ENCODE results near the gene RGS1. TPM values are rescaled to one million over a fixed set of nuclear protein-coding genes. Genes with fewer than 3 reads are reported as not detected.

The RGS1 gene
- total RNA-seq, 1 experiment from 2014 or later = not detected

GRCh38 chr1:192552760-192553191, 22.8 kb upstream of the RGS1 start:
- TF ChIP-seq REST (IDR thresholded peaks at IDR 0.05; ENCODE audit: insufficient read depth in 1 of 2, low read depth in 2 of 2, low read length in 1 of 2) (no peak), SIN3A (IDR thresholded peaks at IDR 0.05; ENCODE audit: borderline replicate concordance, insufficient read depth, low read depth, low read length) (no peak), CTCF (IDR thresholded peaks at IDR 0.05) (no peak), POLR2AphosphoS5 (IDR thresholded peaks at IDR 0.05; ENCODE audit: low read depth, low read length) (no peak), TCF7L2 (IDR thresholded peaks at IDR 0.05; ENCODE audit: low read depth, low read length) (no peak)
- H3K27ac ChIP-seq (ENCODE audit: low read length) = no peak overlapping the region
- ChIA-PET CTCF (no interaction called here), POLR2A (no interaction called here)
- BruUV-seq (replicated peaks) = no TSS peak
- ATAC-seq (no peak), DNase-seq (ENCODE audit: low read depth, low spot score) (no peak)
- no peaks in the 10 kb centered on the region for H3K4me1 ChIP-seq (ENCODE audit: control insufficient read depth, insufficient read depth, low read length)
- H3K4me3 ChIP-seq (ENCODE audit: low read depth in 2 of 2, low read length in 2 of 2) = no peak overlapping the region
- H3K27me3 ChIP-seq (ENCODE audit: control insufficient read depth, insufficient read depth, low read length) = no peaks in the 10 kb centered on the region
- intact Hi-C loops (cut with micrococcal nuclease; ENCODE audit: unreplicated experiment) (no loop called here), in situ Hi-C loops (cut with HindIII; ENCODE audit: low pct_unique_long_range_greater_than_20kb, low sequenced_read_pairs) (no loop called here)
- H3K36me3 ChIP-seq (ENCODE audit: control insufficient read depth, insufficient read depth, low read length) = no peaks in the 10 kb centered on the region
- no peaks in the 10 kb centered on the region for H3K9me3 ChIP-seq (ENCODE audit: control insufficient read depth, insufficient read depth, low read depth, low read length)

GRCh38 chr1:192553741-192554140, 21.8 kb upstream of the RGS1 start:
- H3K4me3 ChIP-seq (ENCODE audit: low read depth in 2 of 2, low read length in 2 of 2) = no peak overlapping the region
- intact Hi-C loops (cut with micrococcal nuclease; ENCODE audit: unreplicated experiment) (no loop called here), in situ Hi-C loops (cut with HindIII; ENCODE audit: low pct_unique_long_range_greater_than_20kb, low sequenced_read_pairs) (no loop called here)
- CTCF ChIA-PET = no interaction called here
- no peaks in the 10 kb centered on the region for H3K9me3 ChIP-seq (ENCODE audit: control insufficient read depth, insufficient read depth, low read depth, low read length)
- DNase-seq (ENCODE audit: low read depth, low spot score) (no peak), ATAC-seq (no peak)
- TF ChIP-seq TCF7L2 (IDR thresholded peaks at IDR 0.05; ENCODE audit: low read depth, low read length) = no peak
- no peak for TF ChIP-seq POLR2AphosphoS5 (IDR thresholded peaks at IDR 0.05; ENCODE audit: low read depth, low read length)
- no peak for TF ChIP-seq SIN3A (IDR thresholded peaks at IDR 0.05; ENCODE audit: borderline replicate concordance, insufficient read depth, low read depth, low read length)
- TF ChIP-seq CTCF (IDR thresholded peaks at IDR 0.05) = no peak
- TF ChIP-seq REST (IDR thresholded peaks at IDR 0.05; ENCODE audit: insufficient read depth in 1 of 2, low read depth in 2 of 2, low read length in 1 of 2) = no peak
- POLR2A ChIA-PET = no interaction called here
- H3K27me3 ChIP-seq (ENCODE audit: control insufficient read depth, insufficient read depth, low read length) = no peaks in the 10 kb centered on the region
- no peaks in the 10 kb centered on the region for H3K4me1 ChIP-seq (ENCODE audit: control insufficient read depth, insufficient read depth, low read length)
- H3K27ac ChIP-seq (ENCODE audit: low read length) = no peak overlapping the region
- BruUV-seq (replicated peaks) = no TSS peak
- H3K36me3 ChIP-seq (ENCODE audit: control insufficient read depth, insufficient read depth, low read length) = no peaks in the 10 kb centered on the region

Data from Panc1 (cell line).